GM19467 (cell line): ENCODE results near the gene TMCO2.
A peak's percentile ranks its signal among the peaks of the same experiment; 100 is the strongest.

ENCODE experiments used
- ATAC-seq: cut with Tn5 transposase; IDR thresholded peaks from one replicate; pipeline ENCODE4 v1.9.1; 2021; ENCODE audit warnings: mild to moderate bottlenecking, moderate library complexity; ENCODE audit not compliant: unreplicated experiment

Gene TMCO2

DNA sequence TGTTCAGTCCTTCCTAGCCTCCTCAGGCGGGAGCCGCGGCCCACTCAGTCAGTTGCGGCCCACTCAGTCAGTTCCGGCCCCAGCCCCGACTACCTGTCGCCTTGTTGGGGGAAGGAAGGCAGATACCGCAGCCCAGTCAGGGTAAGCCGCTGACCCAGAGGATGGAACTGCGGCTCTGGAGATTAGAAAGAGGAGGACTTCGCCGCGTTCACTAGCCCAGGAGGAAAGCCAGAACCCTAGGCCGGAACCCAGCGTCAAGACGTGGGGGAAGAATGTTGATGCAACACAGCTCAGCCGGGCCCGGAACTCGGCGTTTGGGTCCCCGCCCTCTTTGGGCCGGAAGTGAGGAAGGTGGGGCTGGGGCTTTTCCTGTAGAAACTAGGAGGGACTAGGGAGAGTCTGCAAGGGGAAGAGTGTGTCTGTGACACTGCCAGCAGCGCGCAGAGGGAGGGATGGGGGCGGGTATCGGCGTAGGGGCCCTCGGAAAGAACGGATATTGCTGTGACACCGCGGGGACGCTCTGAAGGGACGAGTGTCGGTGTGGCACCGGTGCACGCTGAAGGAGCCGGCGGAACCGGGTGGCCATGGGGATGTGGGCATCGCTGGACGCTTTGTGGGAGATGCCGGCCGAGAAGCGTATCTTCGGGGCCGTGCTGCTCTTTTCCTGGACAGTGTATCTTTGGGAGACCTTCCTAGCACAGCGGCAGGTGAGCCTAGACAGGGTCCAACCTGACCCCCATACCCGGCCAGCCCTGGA lies 10.1 kb downstream of the TMCO2 start, which contains the start of gene ZMPSTE24:
Gene ZMPSTE24, plus strand, starts transcription at position 549 of the 757 bp plus-strand sequence. Its CDS starts 36 bp downstream, at position 585.
- peak; percentile 88 for ATAC-seq

DNA sequence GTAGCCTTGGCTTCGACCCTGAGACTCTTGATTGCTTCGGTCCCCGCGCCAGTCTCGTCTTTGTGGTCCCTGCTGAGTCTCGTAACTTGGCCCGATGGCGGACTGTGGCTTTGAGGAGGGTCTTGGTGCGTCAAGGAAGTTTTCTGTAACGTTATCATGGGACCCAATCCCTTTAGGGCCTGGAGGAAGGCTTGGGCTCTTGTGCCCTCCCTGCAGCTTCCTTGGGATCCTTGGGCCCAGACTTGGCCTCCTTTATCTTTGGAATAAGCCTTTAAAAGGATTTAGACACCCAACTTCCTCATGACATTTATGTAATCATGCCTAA lies 10.7 kb downstream of the TMCO2 start:
- ATAC-seq, result no peak

DNA sequence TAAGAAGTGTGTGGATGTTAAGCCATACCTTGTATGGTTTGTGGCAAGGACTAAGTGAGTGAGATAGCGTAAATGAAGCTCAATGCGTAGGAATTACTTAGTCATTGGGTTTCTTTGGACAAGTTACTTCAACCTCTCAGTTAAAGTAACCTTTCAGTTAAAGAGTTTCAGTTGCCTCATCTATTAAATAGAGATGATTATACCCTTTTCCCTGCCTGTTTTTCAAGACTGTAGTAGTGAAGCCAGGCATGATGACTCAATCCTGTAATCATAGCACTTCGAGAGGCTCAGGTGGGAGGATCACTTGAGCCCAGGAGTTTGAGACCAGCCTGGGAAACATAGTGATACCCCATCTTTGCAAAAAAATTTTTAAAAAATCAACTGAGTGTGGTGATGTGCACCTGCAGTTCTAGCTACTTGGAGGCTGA lies 16.6 kb downstream of the TMCO2 start:
- ATAC-seq, result no peak

DNA sequence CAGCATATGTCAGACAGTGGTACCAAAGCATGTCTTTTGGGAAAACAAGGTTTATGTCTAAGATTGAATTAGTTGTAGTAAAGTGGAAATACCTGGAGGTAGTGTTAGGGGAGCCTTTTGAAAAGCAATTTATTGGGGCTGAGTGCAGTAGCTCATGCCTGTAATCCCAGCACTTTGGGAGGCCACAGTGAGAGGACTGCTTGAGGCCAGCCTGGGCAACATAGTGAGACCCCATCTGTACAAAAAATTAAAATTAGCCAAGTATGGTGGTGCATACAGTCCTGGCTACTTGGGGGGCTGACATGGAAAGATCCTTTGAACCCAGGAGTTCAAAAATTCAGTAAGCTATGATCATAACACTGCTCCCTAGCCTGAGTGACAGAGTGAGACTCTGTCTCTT lies 17.6 kb downstream of the TMCO2 start:
- no peak for ATAC-seq

DNA sequence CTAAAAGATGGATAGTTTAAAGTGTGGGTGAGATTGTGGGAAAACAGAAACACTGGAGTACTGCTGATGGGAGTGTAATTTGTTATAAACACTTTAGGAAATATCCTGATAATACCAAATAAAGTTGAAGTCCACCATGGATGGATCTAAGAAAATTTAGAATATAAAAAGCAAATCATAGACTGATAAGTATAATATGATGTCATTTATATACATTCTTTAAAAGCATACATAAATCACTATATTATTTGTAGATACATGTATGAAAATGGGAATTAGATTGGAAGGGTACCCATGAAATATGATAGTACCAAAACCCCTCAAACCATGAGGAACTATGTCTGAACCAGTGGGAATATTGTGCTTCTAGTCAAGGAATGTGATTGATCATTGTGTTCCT lies 18.2 kb downstream of the TMCO2 start:
- ATAC-seq, result no peak

DNA sequence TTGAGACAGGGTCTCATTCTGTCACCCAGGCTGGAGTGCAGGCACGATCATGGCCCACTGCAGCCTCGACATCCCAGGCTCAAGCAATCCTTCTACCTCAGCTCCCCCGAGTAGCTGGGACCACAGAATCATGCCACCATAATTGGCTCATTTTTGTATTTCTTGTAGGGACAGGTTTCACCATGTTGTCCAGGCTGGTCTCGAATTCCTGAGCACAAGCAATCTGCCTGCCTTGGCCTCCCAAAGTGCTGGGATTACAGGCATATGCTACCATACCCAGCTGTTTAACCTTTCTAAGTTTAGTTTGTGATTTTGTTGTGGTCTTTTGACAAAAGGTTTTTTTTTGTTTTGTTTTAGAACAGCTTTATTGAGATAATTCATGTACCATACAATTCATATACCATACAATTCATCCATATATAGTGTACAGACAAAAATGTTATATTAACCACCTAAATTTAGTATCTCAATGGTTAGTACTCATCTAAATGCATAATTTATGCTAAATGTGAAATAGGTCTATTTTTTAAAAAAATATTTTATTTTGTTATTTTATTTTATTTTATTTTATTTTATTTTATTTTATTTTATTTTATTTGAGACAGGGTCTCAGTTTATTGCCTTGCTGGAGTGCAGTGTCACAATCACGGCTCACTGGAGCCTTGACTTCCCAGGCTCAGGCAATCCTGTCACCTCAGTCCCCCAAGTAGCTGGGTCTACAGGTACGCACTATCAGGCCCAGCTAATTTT lies 19.2 kb downstream of the TMCO2 start:
- ATAC-seq, result no peak

DNA sequence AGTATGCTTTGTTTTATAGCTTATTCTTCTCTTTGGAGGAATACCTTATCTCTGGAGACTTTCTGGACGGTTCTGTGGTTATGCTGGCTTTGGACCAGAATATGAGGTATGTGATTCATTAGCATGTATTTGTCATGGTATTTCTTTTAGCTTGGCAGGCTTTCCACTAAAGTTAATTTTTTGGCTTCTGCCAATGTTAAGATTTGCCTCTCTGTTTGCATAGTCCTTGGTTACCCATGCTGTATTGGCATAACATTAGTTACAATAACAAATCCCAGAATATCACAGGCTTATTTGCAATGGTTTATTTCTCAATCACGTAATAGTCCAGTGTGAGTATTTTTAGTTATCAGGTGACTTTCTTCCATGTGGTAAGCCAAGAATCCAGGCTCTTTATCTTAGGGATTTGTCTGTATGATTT lies 20.0 kb downstream of the TMCO2 start:
- no peak for ATAC-seq

DNA sequence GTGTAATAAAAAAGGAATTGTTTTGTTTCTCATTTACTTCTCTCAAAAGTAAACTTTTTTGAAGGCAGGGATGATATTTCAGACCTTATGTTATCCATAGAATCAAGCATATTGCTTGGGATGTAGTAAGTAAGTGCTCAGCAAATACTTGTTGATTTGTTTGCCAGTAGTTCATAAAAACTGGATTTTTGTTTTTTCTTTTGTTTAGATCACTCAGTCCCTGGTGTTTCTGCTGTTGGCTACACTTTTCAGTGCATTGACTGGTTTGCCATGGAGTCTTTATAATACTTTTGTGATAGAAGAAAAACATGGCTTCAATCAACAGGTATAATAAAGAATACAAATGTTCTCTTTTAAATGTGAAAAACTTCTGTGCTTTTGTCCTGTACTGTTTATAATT lies 20.5 kb downstream of the TMCO2 start:
- ATAC-seq, result no peak

DNA sequence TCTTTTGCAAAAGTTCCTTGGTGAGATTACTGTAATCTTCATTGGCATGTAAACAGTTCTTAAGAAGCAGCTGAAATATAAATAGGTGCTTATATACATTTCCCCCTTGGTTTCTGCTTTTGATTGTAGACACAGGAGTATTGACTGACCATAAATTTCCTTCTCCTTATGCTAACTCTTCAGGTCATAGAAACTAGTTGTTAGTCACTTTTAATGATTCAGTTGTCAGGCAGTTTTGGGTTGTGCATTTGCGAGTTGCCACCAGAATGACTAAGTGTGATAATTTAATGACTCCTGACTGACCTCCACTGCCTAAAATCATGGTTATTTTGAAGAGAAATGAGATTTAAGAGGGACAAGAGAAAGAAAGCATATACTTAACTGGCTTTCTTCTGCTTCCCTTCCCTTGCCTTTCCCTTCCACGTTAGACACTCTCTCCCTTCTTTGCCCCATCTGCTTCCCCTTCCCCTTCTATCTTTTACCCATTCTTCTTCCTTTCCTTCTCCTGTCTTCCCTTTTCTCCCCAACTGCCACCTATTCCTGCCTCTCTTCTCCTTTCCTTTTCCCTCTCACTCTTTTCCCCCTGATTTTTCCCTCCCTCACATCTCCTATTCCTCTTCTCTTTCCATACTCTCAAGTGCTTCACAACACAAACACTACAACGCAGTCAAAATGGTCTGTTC lies 22.6 kb downstream of the TMCO2 start:
- no peak for ATAC-seq

DNA sequence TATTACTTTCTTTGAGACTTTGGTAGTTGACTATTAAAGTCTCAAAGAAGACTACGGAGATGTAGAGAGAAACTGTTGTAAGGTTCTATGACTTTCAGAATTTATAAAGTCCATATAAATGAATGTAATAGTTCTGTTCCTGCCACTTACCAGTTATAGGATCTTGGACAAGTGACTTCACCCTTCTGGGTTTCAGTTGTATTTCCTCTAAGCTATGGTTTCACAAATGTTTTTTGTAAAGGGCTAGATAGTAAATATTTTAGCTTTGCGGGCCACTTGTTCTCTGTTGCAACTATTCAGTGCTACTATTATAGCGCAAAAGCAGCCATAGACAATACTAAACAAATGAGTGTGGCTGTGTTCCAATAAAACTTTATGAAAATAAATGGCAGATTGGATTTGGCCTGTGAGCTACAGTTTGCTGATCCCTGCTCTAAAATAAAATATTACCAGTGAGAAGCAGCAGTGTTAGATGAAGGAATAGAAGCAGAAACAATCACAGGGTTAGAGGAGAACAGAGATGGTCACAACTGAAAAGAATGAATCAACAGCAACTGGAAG lies 25.0 kb downstream of the TMCO2 start:
- no peak for ATAC-seq

DNA sequence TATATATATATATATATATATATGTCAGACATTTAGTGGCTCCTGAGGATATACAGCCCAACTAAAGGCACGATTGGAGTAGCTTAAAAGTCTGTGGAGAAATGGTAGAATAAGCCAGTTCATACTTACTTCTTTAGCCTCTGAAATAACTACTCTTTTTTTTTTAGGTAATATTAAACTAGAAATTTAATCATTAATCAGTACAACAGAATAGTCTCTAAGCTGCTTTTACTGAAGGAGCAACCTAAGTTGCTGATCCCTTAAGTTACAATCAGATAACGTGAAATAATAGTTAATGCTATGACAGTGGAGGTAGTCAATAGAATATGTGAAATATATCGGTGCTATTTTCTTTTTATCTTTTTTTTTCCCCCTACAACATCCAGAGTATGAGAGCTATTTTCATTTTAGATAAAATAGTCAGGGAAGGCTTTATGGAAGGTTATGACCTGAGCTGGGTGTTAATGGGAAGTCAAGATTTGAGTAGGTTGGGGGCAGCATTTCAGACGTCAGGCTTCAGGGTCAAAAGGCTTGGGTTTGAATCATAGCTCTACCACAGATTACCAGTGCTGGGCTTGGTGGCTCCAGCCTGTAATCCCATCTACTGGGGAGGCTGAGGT lies 25.9 kb downstream of the TMCO2 start:
- no peak for ATAC-seq

DNA sequence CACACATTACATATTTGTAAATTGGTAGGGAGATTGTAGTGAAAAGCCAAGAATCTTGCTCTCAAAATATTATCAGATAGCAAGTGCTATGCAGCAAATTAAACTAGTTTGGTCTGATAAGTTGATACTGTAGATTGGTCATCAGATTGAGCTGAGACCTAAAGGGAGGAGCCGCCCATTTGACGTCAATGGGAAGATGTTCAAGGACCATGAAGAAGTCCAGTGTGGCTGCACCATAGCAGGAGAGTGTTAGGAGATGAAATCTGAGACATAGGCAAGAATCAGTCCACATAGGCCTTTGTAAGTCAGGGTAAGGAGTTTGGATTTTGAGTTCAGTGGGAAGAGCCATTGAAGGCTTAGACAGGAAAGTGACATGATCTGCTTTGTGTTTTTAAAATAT lies 26.6 kb downstream of the TMCO2 start:
- ATAC-seq, result no peak

DNA sequence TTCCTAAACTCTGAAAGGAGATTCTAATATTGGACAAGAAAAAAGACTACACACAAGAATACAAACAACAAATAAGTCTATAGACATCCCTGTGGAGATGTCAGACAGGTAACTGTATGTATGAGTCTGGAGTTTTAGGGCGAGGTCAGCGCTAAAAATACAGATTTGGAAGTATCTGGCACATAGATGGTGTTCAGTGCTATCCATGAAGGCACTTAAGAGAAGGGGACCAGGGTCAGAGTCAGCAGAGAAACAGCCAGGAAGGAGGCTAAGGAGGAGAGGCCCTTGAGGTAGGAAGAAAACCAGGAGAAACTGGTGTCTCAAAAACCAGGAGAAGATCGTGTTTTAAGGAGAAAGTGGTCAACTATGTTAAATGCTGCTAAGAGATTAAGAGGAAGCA lies 28.4 kb downstream of the TMCO2 start:
- no peak for ATAC-seq

DNA sequence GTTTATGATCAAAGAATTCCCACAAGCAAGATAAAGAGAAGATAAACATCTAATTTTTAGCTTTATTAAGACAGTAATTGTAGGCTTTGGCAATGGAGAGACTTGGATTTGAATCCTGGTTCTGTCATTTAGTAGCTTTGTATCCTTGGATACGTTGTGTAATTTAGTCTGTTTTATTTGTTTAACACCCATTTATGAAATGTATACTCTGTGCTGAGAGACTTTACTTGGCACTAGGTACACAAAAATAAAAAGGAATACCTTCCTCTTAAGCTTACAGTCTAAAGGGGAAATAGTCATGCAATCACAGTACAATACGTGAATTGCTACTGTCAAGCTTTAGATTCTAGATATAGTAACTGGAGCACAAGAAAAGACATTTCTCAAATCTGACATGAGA lies 34.1 kb downstream of the TMCO2 start:
- no peak for ATAC-seq

DNA sequence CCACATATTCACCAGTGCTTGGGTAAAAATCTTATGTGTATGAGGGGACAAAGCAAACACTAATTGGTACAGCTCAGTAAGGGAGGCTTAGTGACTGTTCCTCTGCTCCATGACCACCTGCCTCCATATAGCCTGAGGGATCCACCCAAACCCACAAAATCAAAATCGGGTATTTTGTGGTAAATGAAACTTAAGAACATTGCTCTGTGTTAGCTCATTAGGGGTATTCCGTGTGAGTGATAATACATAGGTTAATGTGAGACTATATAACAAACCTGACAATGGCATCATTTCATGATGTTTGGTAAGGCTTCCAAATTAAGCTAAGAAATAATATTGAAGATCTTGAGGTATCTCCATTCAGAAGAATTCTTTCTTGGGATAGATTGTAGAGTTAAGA lies 43.6 kb downstream of the TMCO2 start:
- ATAC-seq, result no peak

DNA sequence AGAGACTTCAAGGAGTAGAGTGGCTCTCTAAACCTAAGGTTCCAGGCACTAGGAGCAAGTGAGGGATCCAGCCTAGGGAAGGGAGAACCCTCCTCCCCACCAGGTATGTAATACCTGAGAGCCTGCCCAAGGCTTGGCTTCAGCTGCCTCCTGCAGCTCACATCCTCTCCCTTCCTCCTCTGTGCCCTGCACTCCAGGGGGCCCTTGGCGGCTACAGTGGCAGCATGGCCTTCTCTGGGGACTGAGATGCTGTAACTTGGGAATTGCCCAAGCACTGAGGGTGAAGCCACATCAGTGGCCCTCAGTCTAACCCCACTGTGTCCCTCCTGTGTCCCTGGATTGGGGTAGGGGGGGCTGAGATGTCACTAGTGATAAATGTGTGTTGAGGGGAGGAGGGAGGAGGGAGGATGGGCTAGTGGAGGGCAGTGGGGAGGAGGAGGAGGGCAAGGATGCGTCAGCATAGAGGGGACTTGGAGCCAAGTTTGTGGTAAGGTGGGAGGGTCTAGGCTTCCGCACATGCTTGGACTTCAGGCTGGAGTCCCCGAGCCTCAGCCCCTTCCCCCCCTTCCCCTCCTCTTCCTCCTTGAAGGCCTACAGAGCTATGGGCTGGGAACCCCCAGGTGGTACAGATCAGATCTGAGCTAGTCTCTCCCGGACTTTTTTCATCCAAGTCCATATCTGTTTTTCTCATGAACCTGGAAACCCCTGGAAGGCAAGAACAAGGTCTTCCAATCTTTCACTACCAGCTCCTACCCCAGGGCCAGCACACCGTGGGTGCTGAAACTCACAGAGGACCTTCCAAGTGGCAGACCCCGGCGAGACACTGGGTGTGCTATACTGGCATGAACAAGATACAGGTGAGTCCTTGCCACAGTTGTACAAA lies 51.9 kb downstream of the TMCO2 start:
- no peak for ATAC-seq

DNA sequence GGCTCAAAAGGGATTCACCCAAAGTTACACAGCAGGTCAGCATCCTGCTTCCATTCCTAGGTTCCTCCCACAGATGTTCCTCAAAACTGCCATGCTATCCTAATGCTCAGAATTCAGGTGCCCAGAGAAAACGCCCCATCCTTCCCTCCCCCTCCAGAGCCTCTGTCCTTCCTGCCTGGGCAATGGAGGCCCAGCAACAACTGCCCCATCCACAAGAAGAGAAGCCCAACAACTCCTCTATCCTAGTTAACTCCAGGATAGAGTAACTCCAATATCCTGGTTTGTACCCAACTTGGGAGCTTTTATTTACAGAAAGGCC lies 52.5 kb downstream of the TMCO2 start:
- no peak for ATAC-seq

DNA sequence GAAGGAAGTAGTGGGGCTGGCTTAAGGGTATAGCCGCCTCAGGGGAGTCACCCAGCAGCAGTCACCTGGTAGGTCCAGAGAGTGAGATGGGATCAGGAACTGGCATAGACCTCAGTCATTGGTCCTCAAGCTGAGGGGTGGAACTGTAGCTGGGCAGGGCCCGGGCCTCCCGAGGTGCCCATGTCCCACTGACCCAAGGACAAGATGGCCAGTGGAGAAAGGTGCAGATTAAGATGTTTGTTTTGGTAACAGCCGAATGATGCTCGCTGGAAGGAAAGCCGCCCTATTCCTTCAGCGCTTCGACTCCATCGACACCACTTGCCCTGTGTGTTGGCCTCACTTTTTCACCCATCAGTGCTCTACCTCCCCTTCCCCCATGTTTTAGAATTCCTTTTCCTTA lies 52.9 kb downstream of the TMCO2 start:
- ATAC-seq, result no peak

DNA sequence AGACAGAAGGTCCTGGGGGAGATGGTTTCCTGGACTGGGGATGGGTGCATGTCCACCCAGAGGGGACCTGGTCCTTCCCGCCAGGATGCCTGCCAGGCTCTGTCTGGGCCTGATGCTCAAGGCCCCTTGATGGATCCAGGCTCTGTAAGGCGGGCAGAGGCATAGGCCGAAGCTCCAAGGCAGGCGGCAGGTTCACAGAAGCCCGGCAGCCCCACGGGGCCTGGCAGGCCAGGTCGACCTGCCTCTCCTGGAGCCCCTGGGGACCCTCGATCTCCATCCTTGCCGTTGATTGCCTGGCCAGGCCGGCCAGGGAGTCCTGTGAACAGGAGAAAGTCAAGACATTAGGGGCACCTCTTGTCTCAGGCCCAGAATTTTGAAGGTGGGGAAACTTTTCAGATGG lies 53.3 kb downstream of the TMCO2 start:
- ATAC-seq, result no peak
